Fibroblast of skin of back (primary cell): ENCODE measurements around the gene ARHGAP18.

Experiments used
- DNase-seq: peaks from one replicate; pipeline ENCODE4 v3.0.0-alpha.2; 2013

The ARHGAP18 gene

DNA sequence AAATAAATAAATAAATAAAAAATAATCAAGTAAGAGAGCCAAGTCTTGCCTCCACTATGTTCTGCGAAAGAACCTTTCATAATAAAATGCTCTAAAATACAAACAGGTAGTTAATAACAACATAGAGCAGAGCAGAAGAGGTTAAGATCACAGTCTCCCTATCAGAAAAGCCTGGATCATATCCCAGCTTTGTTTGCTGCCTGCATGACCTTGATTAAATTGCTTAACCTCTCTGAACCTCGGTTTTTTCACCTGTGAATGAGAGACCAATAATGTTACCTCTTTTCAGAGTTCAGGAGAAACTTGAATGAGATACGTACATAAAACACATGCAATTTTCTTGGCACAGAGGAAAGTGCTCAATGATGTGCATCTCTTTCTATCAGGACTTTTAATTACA lies 44.4 kb downstream of the ARHGAP18 start:
- no peak for DNase-seq

- DNase-seq = no peak
These were observed 46.4 kb downstream of the ARHGAP18 start for GRCh38 chr6:129663531-129663930.

DNA sequence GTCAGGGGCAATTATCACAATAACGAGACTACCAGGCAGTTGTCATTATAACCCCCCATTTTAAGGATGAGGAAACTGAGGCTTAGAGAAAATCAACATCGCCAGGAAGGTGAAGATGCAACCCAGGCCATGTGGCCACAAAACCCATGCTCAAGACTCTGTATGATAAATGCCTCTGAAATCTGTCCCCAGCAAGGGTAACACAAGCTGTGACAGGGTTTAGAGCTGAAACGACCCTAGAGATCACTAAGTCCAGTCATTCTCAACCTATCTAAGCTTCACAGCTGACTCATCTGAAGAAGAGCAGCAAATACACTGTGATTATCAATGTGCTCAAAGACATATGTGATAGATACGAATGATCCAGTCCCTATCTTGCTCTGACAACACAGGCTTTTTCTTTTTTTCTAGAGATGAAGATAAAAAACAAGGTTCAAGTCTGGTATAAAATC lies 47.0 kb downstream of the ARHGAP18 start:
- no peak for DNase-seq

DNA sequence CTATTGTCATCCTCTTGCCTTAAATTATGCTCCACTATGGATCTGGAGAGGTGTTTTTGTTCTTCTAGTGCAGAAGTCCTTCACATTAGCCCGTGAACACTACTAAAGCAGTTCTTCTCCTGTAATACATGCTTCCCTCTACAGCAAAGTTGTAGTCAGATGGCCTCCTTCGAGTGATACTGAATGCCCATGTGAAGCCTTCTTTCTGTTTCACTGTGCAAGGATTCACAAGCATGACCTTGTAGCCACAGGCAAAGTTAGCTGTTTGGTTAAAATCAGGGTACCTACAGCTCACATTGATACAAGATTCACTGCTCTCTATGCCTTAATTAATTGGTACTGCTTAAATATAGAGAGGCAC lies 47.6 kb downstream of the ARHGAP18 start:
- DNase-seq = no peak

GRCh38 chr6:129661536-129662405 lies 48.2 kb downstream of the ARHGAP18 start:
- no peak for DNase-seq

GRCh38 chr6:129660346-129660676 lies 49.7 kb downstream of the ARHGAP18 start:
- no peak for DNase-seq

- DNase-seq = no peak
These were observed 50.2 kb downstream of the ARHGAP18 start for GRCh38 chr6:129659590-129660345.

GRCh38 chr6:129659167-129659566 lies 50.8 kb downstream of the ARHGAP18 start:
- DNase-seq = no peak

DNA sequence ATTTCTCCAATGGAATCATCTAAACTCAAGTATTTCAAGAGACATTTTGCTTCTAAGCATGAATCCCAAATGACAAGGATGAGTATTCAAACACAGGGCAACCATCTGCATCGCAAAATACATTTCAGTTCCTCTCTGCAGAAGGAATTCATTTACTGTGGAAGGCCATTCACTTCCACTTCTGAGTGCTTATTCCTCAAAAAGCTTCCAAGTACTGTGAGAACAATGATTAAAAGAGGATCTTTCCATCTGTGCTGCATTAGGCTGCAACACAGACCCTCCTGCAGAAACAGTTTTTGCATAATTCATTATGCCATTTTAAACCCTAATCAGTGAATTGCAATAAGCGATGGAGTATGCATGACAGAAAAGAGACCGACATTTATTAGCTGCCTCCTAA lies 52.5 kb downstream of the ARHGAP18 start:
- DNase-seq = no peak

GRCh38 chr6:129655334-129655733 lies 54.6 kb downstream of the ARHGAP18 start:
- no peak for DNase-seq

GRCh38 chr6:129653746-129654145 lies 56.2 kb downstream of the ARHGAP18 start:
- no peak for DNase-seq

DNA sequence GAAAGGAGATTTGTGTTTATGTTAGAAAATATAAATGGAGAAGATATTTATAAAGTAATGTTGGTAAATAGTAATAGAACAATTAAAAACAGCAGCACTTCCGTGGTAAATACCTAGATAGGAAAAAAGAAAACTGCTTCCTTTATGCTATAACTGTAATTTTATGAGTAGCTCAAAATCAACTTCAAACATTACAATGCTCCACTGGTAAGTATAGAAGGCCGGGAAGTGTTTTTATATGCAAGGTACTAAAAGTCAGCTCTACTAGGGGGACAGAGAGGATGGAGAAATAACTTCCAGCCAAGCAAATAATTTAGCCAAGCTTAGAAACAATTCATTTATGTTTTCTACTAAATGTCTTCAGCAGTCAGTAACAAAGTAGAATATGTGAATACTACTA lies 56.7 kb downstream of the ARHGAP18 start:
- DNase-seq = no peak

GRCh38 chr6:129651291-129651691 lies 58.7 kb downstream of the ARHGAP18 start:
- DNase-seq = no peak

DNA sequence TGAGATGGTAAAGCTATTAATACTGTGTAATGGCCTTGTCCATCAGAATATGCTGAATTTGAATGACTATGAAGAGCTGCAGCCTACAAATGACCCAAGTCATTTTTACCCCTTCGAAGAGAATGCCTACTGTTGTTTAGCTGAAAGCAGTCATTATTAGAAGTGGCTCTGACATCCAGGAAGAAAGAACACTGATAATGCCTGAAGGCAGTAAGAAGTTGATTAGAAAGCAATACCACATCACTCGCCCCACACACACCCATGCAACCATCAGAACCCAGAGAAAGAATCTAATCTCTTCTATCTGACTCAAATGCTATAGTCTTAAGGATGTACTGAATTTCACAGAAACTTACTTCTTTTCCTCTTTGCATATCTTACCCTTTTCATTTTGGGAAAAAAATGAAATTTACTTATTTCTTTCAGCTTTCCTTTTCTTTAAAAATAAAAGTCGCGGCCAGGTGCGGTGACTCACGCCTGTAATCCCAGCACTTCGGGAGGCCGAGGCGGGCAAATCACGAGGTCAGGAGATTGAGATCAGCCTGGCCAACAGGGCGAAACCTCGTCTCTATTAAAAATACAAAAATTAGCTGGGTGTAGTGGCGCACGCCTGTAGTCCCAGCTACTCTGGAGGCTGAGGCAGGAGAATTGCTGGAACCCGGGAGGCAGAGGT lies 61.0 kb downstream of the ARHGAP18 start:
- DNase-seq = no peak

- DNase-seq = no peak
These were observed 62.9 kb downstream of the ARHGAP18 start for GRCh38 chr6:129647044-129647443.

DNA sequence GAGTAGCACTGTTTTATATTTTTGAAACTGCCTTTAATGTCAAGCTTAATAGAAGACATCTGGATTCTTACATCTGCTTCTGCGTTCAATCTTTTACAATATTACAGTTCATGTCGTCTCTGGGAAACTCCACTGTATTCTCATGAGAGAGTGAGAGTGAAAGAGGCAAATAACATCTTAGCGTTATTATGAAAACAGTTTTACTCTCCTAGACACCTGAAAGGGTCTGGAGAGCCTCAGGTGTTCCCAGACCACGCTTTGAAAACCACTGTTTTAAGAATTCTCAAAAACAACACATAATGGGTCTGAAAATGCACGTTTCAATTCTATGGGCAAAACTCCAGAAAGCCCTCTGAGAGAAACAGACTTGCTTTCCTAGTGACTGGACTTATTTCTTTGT lies 63.3 kb downstream of the ARHGAP18 start:
- no peak for DNase-seq

DNA sequence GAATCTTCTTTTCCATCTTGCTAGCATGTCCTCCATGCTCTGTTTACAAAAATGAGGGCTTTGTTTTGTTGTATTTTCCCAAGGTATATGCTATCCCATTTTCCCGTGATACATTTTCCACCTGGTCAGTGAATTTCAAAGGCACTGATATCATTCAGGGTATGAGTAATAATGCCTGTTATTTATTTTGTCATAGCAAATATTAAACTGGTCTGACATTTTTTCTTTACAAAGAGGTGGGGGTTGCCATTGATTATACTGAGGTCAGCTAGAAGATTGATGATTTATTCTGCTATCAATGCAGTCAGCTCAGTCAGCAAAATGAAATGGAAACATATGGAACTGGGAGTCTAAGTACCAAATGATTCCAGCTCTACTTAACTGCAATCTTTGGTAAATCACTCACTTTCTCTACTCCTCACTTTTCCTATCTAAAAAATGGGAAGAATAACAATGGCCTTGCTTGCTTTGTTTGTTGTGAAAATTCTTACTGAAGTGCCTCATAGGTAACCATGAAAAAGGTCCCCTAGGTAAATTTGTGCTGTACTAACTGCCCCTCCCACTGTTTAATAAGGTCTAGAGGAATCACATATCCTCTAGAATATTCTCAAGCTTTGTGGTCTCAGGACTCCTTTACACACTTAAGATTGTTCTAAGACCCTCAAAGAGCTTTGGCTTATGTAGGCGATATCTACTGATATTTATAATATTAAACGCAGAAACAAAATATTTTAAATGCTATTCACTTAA lies 64.0 kb downstream of the ARHGAP18 start:
- no peak for DNase-seq

- DNase-seq = no peak
These were observed 64.7 kb downstream of the ARHGAP18 start for GRCh38 chr6:129645106-129645829.

GRCh38 chr6:129644567-129645015 lies 65.4 kb downstream of the ARHGAP18 start:
- peak; percentile 84 for DNase-seq

DNA sequence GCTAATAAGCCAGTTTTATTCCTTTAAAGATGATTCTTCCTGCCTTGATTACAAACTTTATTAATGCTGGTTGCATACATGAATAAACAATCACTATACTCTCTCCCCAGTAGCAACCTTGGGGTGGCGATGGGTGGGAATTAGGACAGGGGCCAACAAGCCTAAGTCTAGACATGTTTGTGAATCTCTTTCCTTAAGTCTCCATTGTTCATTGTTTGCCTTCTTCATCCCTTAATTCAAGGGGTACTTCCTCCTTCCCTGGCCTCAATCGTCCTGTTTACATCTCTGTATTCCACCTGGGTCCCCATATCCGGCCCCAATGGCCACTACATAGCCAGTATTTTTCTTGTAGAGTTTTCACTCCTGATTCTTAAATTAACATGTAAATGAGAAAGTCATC lies 66.0 kb downstream of the ARHGAP18 start:
- no peak for DNase-seq

GRCh38 chr6:129643176-129643575 lies 66.8 kb downstream of the ARHGAP18 start:
- DNase-seq = no peak

DNA sequence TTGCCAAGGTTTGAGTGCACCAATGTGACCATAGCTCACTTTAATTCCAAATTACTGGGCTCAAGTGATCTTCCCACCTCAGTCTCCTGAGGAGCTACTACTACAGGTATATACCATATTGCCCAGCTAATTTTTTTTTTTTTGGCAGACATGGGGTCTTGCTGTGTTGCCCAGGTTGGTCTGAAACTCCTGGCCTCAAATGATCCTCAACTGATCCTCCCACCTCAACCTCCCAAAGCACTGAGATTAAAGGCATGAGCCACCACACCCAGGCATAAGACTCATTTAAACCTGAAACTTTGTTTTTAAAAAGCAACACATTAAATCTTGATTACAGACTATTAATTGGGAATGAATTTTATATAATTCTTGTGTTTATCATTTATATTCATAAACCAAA lies 67.7 kb downstream of the ARHGAP18 start:
- DNase-seq = no peak
